ENCODE measurements around the gene PCSK2. TPM values are rescaled to one million over a fixed set of nuclear protein-coding genes. Genes with fewer than 3 reads are reported as not detected.

The PCSK2 gene
- total RNA-seq, 1 donor from 2014 or later = 1.7 TPM

DNA sequence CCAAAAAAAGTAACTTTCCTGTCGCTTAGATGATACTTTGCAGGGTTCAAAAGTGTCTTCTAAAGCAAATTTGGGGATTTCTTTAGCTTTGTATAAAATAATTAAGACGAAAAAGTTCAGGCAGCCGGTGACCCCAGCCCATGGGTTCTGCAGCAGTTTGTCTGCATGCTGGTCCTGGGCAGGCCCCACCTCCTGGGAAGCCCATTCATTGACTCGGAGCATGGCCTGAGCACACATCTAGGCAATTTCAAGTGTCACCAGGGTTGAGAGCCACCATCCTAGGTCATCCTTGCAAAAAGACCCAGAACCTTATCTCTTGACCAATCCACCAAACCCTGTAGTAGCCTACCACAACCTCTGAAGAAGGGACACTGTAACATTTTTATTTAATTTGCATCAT, 283.7 kb downstream of the PCSK2 start:
- DNase-seq (no peak), ATAC-seq (no peak)
- intact Hi-C loops (cut with micrococcal nuclease) = no loop called here

DNA sequence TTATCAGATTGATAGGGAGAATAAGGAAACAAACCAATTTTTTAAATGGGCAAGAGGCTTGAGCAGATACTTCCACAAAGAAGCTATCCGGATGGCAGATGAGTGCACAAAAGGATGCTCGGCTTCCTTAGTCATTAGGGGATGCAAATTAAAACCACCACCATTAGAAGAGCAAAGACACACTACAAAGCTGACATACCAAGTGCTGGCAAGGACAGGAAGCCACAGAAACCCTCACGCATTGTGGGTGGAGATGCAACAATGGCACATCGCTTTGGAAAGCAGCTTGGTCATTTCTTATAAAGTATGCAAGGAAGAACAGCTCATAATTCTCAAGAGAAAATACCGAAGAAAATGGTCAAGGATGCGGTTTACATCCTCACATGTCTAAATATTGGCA, 284.6 kb downstream of the PCSK2 start:
- intact Hi-C loops (cut with micrococcal nuclease) = no loop called here
- DNase-seq = no peak
- ATAC-seq = no peak

DNA sequence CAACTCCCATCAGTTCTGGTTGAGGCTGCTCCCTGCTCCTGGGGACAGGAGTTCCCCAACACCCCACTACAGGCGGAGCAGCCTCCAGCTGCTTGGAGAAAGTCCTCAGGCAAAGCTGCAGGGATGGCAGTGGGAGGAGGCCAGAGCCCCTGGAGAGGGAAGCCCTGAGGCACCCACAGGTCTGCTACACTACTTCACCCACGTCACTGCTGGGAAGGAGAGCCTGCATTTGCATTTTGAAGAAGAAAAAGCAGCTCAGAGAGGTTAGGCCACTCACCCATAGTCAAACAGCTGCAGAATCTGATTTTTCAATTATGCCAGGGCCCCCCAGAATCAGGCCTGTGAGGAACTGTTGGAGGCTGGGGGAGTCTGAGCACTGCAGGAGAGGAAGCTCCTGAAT, 287.1 kb downstream of the PCSK2 start:
- DNase-seq (no peak), ATAC-seq (no peak)
- intact Hi-C loops (cut with micrococcal nuclease) = no loop called here

DNA sequence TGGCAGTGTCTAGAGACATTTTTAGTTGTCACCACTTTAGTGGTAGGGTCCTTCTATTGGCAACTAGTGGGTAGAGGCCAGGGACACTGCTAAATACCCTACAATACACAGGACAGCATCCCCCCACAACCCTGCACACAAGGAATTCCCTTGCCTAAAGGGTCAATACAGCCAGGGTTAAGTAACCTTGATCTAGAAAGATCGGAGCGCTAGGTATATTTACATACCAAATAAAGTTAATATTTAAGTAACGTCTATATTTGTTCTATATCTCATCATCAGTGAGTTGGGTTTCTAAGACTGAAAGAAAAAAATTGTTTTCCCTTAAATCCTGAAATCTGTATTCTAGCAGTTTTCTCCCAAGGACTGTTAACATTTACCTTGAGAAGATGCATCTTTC, 288.2 kb downstream of the PCSK2 start:
- intact Hi-C loops (cut with micrococcal nuclease) = no loop called here
- no peak for DNase-seq
- ATAC-seq = no peak

DNA sequence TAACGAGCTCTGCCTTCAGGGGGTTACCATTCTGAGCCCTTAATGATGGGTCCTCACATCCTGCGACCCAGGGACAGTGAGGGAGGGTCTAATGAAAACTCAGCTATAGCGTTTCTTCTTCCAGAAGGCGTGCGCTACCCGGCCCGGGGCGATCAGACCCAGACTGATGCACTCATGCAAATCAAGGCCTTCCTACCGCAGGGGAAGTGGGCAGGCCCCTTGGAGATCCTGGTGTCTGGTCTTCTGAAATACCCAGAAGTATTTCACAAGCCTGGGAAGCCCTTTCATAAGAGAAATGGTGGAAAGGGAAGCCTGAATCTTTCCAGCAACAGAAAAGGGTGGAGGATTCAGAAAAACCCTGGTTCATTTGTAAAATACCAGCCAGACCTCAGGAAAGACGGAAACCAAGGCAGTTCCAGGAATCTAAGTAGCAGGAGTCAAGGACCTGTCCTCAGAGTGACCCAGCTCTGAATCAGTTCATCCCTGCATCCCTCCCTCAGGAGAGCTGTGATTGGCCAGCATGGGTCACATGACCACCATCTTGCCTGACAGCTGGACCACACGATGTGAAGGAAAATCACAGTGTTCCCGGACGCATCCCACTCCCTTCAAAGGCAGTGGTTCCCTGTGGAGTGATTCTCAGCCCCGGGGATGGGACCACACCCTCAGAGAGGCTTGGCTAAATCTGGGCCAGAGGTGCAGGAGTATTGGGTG, 291.7 kb downstream of the PCSK2 start:
- intact Hi-C loops (cut with micrococcal nuclease) = no loop called here
- DNase-seq = peak; percentile 47
- ATAC-seq = peak; percentile 39

DNA sequence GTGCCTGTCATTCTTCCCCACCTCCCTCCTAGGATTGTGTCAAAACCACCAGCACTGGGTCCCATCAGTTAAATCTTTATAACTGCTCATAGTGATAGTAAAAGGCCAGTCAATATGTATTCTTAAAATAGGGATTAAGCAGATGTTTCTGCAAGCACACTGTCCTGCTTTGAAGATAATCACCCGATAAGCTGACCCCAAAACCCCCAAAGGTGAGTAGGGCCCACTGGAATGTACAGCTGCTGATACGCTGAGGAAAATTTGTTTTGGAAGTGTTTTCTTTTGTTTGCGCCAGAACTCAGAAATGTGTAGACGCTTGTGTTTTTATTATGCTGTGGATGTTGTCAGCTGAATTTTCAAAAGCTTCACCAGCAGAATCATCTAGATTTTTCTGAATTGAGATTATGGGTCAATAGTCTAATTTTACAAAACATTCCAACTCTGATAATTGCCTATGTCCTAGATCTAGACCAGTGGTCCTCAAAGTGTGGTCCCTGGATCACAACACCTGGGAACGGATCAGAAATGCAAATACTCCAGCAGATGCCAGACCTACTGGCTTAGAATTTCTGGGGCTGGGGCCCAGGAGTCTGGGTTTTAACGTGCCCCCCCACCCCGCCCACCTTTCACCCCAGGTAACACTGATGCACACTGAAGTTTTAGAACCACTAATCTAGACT, 292.9 kb downstream of the PCSK2 start:
- intact Hi-C loops (cut with micrococcal nuclease) = no loop called here
- ATAC-seq = no peak
- DNase-seq = no peak

DNA sequence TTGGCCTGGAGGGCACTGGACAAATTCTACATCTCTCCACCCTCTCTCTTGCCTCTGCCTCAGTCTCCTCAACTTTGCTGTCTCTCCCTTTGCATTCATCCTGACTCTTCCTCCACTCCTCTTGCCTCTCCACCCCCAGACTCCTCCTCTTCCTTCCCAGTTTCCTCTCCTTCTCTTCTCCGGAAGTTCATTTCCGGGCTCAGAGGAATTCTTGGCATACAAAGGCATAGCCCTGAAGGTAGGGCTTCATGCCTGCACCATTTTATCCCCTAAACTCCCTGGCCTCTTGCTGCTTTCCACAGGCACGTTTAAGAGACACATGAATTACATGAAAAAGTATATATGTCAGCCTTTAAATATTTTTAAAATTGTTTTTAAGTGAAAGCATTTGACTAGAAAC, 293.7 kb downstream of the PCSK2 start:
- intact Hi-C loops (cut with micrococcal nuclease) = no loop called here
- DNase-seq (no peak), ATAC-seq (peak; percentile 24)

DNA sequence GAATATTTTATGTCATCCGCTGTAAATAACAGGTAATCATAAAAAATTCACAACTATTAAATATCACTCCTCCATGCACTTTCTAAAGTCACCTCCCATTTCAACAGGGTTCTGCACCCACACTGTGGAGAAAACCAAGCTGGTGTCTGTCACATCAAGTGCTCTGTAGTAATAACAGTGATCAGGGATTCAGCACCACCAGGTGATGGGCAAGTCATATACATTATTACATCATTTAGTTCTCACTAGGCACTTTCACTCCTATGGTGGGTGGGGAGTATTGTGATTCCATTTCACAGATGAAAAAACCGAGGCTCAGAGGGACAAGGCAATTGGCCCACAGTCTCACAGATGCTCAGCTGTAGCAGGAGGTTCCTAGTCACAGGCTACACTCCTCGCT, 295.7 kb downstream of the PCSK2 start:
- DNase-seq = no peak
- ATAC-seq = no peak
- intact Hi-C loops (cut with micrococcal nuclease) = no loop called here

DNA sequence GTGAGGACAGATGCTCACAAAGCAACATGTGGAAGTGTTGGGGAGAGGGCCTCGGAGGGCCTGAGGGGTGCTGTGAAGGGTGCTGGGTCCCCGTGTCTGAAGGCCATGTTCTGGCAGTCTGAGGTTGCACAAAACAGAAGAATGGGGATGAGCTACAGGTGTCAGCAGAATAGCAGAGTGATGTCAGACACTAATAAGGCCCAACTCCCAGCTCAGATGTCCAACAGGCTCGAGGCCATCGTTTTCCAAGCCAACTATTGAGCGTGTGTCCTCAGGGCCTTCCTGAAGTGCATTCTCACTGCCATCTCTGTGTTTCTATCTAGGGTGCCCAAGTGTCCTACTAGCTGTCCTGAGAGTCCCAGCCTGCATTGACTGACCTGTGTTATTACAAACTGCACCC, 296.5 kb downstream of the PCSK2 start:
- DNase-seq (no peak), ATAC-seq (no peak)
- intact Hi-C loops (cut with micrococcal nuclease) = no loop called here

DNA sequence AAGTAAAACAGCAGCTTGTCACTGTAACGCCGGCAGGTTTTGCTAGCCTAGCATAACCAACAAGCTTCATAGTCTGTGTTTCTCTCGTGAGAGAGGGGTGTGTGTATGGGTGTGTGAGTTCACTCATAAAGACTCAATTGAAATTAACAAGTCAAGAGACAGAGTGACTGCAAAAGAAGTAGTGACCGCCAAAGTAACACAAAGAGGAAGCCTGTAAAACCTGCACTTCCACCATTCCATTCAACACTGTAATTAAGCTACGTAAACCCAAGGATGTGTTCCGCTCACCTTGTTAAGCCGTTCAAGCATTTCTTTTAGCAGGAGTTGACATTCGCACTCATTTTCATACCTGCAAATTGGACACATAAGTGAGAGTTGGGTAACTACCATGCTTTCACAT, 297.7 kb downstream of the PCSK2 start:
- DNase-seq = no peak
- no peak for ATAC-seq
- intact Hi-C loops (cut with micrococcal nuclease) = no loop called here

DNA sequence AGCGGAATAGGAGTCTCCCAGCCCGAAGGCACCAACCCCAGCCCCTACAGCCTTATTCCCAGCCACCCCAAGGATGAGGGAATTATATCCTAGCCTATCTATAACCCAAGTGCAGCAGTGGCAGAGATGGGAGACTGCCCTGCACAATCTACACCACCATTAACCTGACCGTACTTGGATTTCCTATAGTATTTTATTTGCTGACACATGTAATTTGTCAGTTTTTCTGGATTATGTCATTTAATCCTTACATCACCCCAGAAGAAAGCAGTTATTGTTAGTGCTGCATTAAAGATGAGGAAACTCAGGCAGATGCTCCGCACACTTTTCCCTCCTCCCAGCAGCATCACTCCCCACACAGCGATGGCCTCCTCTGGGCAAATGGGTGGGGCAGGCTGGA, 298.3 kb downstream of the PCSK2 start:
- ATAC-seq (no peak), DNase-seq (no peak)
- intact Hi-C loops (cut with micrococcal nuclease) = no loop called here

DNA sequence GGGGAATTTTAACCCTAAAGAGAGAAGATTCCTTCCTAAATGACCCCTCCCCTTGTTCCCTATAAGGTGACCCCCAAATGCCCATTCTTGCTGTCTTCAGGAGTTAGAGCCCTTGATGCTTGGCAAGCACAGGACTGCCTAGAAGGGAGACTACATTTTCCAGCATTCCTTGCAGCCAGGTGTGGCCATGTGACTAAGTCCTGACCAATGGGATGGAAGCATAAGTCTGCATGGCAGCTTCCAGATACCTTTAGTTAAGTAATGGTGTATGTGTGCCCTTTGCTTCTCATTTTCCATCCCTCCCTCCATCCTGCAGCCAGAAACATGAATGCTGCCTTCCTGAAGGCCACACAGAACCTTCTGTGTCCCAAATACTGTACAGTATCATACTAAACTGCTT, 298.8 kb downstream of the PCSK2 start:
- ATAC-seq (peak; percentile 35), DNase-seq (no peak)
- intact Hi-C loops (cut with micrococcal nuclease) = no loop called here

DNA sequence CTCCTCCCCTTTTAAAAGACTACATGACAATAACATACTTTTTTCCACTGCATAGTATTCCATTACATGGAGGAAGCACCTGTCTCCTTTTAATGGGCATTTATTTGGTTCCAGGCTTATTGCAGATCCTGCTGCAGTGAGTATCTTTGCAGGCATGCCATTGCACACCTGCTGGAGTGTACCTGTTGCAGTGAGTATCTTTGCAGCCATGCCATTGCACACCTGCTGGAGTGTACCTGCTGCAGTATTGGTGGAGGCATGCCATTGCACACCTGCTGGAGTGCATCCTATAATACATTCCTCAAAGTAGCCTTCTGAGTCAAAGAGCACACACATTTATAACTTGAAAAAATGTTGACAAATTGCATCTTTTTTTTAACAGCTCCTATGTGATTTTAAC, 302.7 kb downstream of the PCSK2 start:
- intact Hi-C loops (cut with micrococcal nuclease) = no loop called here
- ATAC-seq (no peak), DNase-seq (no peak)

DNA sequence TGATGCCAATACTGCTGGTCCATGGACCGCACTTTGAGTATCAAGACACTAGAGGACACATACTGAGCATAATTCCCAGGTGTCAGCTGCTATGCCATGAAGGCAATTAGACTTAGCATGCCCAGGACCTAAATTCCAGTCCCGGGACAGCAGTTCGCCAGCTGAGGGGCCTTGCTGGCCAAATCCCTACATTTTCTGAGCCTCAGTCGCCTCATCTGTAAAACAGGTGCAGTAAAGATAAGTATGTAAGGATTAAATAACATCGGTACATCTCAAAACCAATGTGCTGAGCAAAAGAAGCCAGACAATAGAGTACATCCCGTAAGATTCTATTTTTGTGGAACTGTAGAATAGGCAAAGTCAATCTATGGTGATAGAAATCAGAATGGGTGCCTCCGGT, 303.3 kb downstream of the PCSK2 start:
- ATAC-seq (no peak), DNase-seq (no peak)
- intact Hi-C loops (cut with micrococcal nuclease) = no loop called here

DNA sequence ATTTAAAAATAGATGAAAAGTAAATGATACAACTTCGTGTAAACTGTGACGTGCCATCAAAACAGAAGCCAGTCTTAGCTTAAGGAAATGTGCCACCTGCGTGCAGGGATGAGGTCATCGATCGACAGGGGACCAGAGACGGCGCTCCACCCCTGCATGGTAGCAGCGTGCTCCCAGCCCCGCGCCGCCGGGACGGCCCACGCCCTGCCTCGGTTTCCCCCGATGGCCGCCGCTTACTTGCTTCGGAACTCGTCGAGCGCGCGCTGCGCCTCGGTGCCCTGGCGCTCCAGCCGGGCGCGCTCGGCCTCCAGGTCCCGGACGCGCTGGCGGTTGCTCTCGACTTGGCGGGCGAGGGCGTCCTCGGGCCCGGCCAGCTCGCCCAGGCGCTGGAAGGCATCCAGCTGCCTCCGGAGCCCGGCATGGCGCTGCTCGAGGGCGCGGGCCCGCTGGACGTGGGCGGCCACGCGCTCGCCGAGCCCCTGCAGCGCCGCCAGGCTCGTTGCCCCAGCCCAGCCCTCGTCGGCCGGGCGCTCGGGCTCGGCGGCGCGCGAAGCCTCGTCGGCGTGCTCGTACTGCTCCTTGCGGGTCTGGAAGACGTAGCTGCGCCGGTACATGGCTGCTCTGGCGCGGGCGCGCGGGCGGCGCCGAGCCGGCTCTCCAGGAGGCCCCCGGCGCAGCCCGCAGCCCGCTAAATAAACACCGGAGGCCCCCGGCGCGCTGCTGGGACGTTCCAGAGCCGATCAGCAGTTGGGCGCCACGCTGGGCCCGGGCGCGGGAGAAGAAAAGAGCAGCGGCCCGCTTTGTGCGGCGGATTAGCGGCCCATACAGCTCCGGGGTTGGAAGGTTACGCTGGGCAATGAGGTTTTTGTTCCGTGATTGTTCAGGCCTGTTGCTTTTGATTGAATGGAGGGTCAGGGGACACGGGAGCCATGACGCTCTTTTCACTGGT, 304.1 kb downstream of the PCSK2 start, which contains the start of gene BFSP1:
BFSP1 (minus strand) TSS at position 664 of the 949 bp plus-strand sequence; CDS start at position 614, 50 bp downstream.
- DNase-seq (peak; percentile 75), ATAC-seq (peak; percentile 89)
- intact Hi-C loops (cut with micrococcal nuclease) = no loop called here

DNA sequence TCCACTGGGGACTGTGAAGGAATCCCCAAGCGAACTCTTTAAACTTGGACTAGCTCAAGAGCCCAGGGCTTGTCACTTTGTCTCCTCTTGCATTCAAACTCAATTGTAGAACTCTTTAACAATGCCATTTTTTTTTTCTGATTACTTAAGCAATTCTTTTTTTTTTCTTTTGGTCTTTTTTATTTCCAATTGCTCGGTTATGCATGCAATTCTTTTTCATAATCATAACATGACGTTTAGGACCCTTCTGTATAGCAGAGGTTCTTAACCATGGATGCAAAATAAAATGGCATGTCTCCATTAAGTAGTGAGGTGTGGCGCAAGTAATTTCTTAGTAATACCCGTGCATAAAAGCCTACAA, 304.8 kb downstream of the PCSK2 start:
- no peak for DNase-seq
- intact Hi-C loops (cut with micrococcal nuclease) = no loop called here
- ATAC-seq = no peak

DNA sequence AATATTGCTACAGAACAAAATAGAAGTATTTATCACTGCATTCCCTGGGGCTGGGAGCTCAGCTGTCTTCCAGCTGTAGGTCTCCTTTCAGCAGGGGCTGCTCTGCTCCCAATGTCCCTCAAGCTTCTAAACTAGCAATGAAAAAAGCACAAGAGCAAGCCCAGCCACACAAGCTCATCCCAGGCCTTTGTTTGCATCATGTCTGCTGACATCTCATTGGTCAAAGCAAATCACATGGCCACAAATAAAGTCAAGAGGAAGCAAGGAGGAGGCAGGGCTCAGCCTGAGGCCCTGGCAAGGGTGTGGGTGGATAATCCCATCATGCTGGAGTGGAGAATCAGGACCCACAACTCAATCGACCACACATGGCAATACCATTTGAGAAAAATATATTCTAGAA, 306.6 kb downstream of the PCSK2 start:
- DNase-seq (no peak), ATAC-seq (peak; percentile 10)
- intact Hi-C loops (cut with micrococcal nuclease) = no loop called here

DNA sequence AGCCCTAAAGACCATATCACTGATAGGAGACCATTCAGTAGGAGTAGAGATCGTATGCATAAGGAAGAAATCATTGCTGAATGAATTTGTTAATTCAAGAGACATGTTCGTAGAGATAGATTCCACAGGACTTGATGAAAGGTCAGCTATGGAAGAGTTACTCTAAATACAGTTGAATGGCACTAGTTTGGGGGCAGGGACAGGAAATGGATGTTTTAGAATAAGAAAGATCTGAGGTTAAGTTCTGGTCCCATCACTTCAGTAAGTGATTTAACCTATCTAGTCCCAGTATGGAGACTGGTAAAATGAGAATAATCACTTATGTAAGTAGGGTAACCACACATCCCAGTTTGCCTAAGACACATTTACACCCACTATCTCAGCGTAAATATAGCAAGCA, 307.2 kb downstream of the PCSK2 start:
- DNase-seq (no peak), ATAC-seq (no peak)
- intact Hi-C loops (cut with micrococcal nuclease) = no loop called here
